Activated T-helper 9 cell treated with anti-CD3 and anti-CD28 coated beads, Interleukin-2, amount 50 U/mL, for 16 hours (primary cell): Measurements from ENCODE around the gene GNAI1.

Source experiments
- DNase-seq: peaks from one replicate; pipeline ENCODE4 v3.0.0-alpha.2; 2020; ENCODE audit warnings: low read depth

The GNAI1 gene

GRCh38 chr7:80213814-80214213 is 79.2 kb downstream of the GNAI1 start:
- no peak for DNase-seq

GRCh38 chr7:80215734-80216133 is 81.1 kb downstream of the GNAI1 start:
- no peak for DNase-seq

GRCh38 chr7:80216996-80217842 is 82.6 kb downstream of the GNAI1 start:
- DNase-seq = no peak

- no peak for DNase-seq
Measured at GRCh38 chr7:80218723-80219122, 84.1 kb downstream of the GNAI1 start.

GRCh38 chr7:80220022-80220634 is 85.5 kb downstream of the GNAI1 start:
- no peak for DNase-seq

GRCh38 chr7:80224415-80224814 is 89.8 kb downstream of the GNAI1 start:
- DNase-seq = no peak

GRCh38 chr7:80225361-80225760 is 90.7 kb downstream of the GNAI1 start:
- DNase-seq = no peak

- DNase-seq = no peak
Measured at GRCh38 chr7:80226629-80227028, 92.0 kb downstream of the GNAI1 start.

GRCh38 chr7:80230327-80230726 is 95.7 kb downstream of the GNAI1 start:
- no peak for DNase-seq

- DNase-seq = no peak
Measured at GRCh38 chr7:80231707-80232106, 97.1 kb downstream of the GNAI1 start.

- no peak for DNase-seq
Measured at GRCh38 chr7:80232979-80233724, 98.5 kb downstream of the GNAI1 start.

- no peak for DNase-seq
Measured at GRCh38 chr7:80235334-80235733, 100.7 kb downstream of the GNAI1 start.

GRCh38 chr7:80236681-80237080 is 102.0 kb downstream of the GNAI1 start:
- DNase-seq = no peak

- no peak for DNase-seq
Measured at GRCh38 chr7:80240265-80241025, 105.8 kb downstream of the GNAI1 start.

- DNase-seq = no peak
Measured at GRCh38 chr7:80241671-80242070, 107.0 kb downstream of the GNAI1 start.

- DNase-seq = no peak
Measured at GRCh38 chr7:80243425-80243824, 108.8 kb downstream of the GNAI1 start.

GRCh38 chr7:80244206-80244916 is 109.7 kb downstream of the GNAI1 start:
- DNase-seq = no peak

- no peak for DNase-seq
Measured at GRCh38 chr7:80247144-80247543, 112.5 kb downstream of the GNAI1 start.

GRCh38 chr7:80247891-80248290 is 113.3 kb downstream of the GNAI1 start:
- DNase-seq = no peak

GRCh38 chr7:80249184-80249583 is 114.6 kb downstream of the GNAI1 start:
- DNase-seq = no peak

- DNase-seq = no peak
Measured at GRCh38 chr7:80249619-80250295, 115.1 kb downstream of the GNAI1 start.
